Measurements from ENCODE around the gene DDR1.

DNA sequence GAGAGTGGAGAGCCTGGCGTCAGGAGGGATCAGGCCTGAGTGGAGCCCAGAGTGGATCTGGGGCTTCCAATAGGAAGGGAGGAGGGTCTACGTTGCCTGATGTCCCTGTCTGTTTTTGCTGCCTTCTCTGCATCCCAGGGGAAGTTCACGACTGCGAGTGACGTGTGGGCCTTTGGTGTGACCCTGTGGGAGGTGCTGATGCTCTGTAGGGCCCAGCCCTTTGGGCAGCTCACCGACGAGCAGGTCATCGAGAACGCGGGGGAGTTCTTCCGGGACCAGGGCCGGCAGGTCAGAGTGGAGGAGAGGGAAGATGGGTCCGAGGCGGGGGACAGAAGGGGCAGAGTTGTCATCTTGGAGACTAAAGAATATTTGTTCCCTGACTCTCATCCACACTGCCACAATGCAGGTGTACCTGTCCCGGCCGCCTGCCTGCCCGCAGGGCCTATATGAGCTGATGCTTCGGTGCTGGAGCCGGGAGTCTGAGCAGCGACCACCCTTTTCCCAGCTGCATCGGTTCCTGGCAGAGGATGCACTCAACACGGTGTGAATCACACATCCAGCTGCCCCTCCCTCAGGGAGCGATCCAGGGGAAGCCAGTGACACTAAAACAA lies 14.5 kb downstream of the DDR1 start:
- TF ChIP-seq, protein P1, sequence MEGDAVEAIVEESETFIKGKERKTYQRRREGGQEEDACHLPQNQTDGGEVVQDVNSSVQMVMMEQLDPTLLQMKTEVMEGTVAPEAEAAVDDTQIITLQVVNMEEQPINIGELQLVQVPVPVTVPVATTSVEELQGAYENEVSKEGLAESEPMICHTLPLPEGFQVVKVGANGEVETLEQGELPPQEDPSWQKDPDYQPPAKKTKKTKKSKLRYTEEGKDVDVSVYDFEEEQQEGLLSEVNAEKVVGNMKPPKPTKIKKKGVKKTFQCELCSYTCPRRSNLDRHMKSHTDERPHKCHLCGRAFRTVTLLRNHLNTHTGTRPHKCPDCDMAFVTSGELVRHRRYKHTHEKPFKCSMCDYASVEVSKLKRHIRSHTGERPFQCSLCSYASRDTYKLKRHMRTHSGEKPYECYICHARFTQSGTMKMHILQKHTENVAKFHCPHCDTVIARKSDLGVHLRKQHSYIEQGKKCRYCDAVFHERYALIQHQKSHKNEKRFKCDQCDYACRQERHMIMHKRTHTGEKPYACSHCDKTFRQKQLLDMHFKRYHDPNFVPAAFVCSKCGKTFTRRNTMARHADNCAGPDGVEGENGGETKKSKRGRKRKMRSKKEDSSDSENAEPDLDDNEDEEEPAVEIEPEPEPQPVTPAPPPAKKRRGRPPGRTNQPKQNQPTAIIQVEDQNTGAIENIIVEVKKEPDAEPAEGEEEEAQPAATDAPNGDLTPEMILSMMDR (IDR thresholded peaks at IDR 0.05; ENCODE audit: insufficient read depth, low read length, poor library complexity, severe bottlenecking), result no peak
- no peak for TF ChIP-seq EZH2phosphoT487 (conservative IDR thresholded peaks at IDR 0.05; ENCODE audit: low read length)
